K562 (cell line): ENCODE measurements around the gene DDR1. TPM values are rescaled to one million over a fixed set of nuclear protein-coding genes. Genes with fewer than 3 reads are reported as not detected.
"Not testable (repeated sequence)": the region's sequence is repeated elsewhere in the genome, so short reads cannot be mapped to it uniquely, and the experiment has no call there.

Experiments used
- ATAC-seq: fragments of 200-7000 bp; cut with Tn5 transposase; 3 replicates; pipeline ENCODE4 v1.9.1; 2020; ENCODE audit warnings: moderate library complexity
- BruUV-seq: library from RNA; stranded (reverse); fragments of 400-500 nt; replicated peaks from 2 replicates; lab custom pipeline; 2021; lab: Mats Ljungman, UMichigan
- CTCF ChIA-PET: fragments of 300-600 bp; formaldehyde crosslinking; extraction: SDS; loops from one replicate; lab custom pipeline; 2021; ENCODE audit warnings: low intra/inter-chr PET ratio; lab: Yijun Ruan, JAX
- POLR2A ChIA-PET: fragments of 300-600, 350-650 bp; sonication (Branson Sonifier 250); formaldehyde crosslinking; extraction: SDS; loops from one replicate; lab custom pipeline; 2021; ENCODE audit warnings: antibody characterized with exemption, inconsistent platforms; lab: Yijun Ruan, JAX
- DNase-seq, 4 experiments: peaks; one replicate each; pipeline versions ENCODE4 v3.0.0 to v3.0.0-alpha.2; 2011 to 2018; ENCODE audit warnings: low spot score in 3 of 4, mixed read lengths in 3 of 4; ENCODE audit errors: extremely low read depth in 1 of 4
- FAIRE-seq: peaks from 2 replicates; lab custom pipeline; 2011; peaks lifted over from hg19 to GRCh38; lab: Jason Lieb, UNC
- H2AFZ ChIP-seq: 2 replicates; pipeline ENCODE4 v1.6.0; 2011; ENCODE audit warnings: low read depth, low read length, control low read depth, inconsistent platforms
- H3K27ac ChIP-seq: fragments of 200-600 bp; 3 replicates; pipeline ENCODE4 v1.8.0; 2011; ENCODE audit warnings: low read depth, mild to moderate bottlenecking, control low read depth, inconsistent platforms, low read length, moderate library complexity, mixed read lengths; ENCODE audit errors: extremely low read depth
- H3K27me3 ChIP-seq, 2 experiments: fragments of 300-600 bp in 1 of 2; 2 replicates in 1 of 2; 3 replicates in 1 of 2; pipeline versions ENCODE4 v1.6.0 to v1.8.0; 2011; ENCODE audit warnings: inconsistent platforms in 2 of 2, low read length in 2 of 2, mild to moderate bottlenecking in 1 of 2, mixed read lengths in 1 of 2, moderate library complexity in 1 of 2; ENCODE audit not compliant: control insufficient read depth in 2 of 2, insufficient read depth in 2 of 2
- H3K36me3 ChIP-seq: fragments of 300-600 bp; 3 replicates; pipeline ENCODE4 v1.8.0; 2011; ENCODE audit warnings: mild to moderate bottlenecking, low read length, inconsistent platforms; ENCODE audit not compliant: control insufficient read depth, insufficient read depth
- H3K4me1 ChIP-seq, 2 experiments: fragments of 200-600 bp in 1 of 2; replicated peaks in 1 of 2; 2 replicates in 1 of 2; 3 replicates in 1 of 2; pipeline versions ENCODE4 v1.5.1 to v1.8.0; 2011; ENCODE audit warnings: inconsistent platforms in 2 of 2, low read length in 2 of 2, mild to moderate bottlenecking in 1 of 2, mixed read lengths in 1 of 2, moderate library complexity in 1 of 2; ENCODE audit not compliant: control insufficient read depth in 2 of 2, insufficient read depth in 2 of 2
- H3K4me2 ChIP-seq: 2 replicates; pipeline ENCODE4 v1.6.1; 2011; ENCODE audit warnings: low read length, control low read depth, inconsistent platforms, mixed read lengths; ENCODE audit not compliant: insufficient read depth
- H3K4me3 ChIP-seq: fragments of 200-600 bp; sonication (generic), shearing (Covaris generic); 2 replicates; pipeline ENCODE4 v1.5.1; 2016; ENCODE audit warnings: control low read depth, inconsistent platforms
- H3K79me2 ChIP-seq: fragments of 200-600 bp; 3 replicates; pipeline ENCODE4 v1.8.0; 2011; ENCODE audit warnings: low read length, inconsistent platforms; ENCODE audit not compliant: control insufficient read depth, insufficient read depth
- H3K9ac ChIP-seq, 2 experiments: 2 replicates each; pipeline versions ENCODE4 v1.6.0 to v1.6.1; 2011; ENCODE audit warnings: low read depth in 2 of 2, low read length in 2 of 2, control low read depth in 1 of 2, inconsistent platforms in 1 of 2, mild to moderate bottlenecking in 1 of 2, mixed read lengths in 1 of 2; ENCODE audit not compliant: insufficient read depth in 1 of 2
- H3K9me1 ChIP-seq: one replicate; pipeline ENCODE4 v1.6.0; 2011; ENCODE audit warnings: inconsistent platforms, mild to moderate bottlenecking, low read length, moderate library complexity; ENCODE audit not compliant: control insufficient read depth, insufficient read depth
- H3K9me3 ChIP-seq: replicated peaks from 2 replicates; pipeline ENCODE4 v1.5.1; 2011; ENCODE audit warnings: low read depth, low read length, inconsistent platforms; ENCODE audit not compliant: control insufficient read depth, insufficient read depth
- H4K20me1 ChIP-seq: replicated peaks from 2 replicates; pipeline ENCODE4 v1.6.1; 2011; ENCODE audit warnings: low read length, inconsistent platforms, mixed read lengths; ENCODE audit not compliant: control insufficient read depth, insufficient read depth
- CBX1 ChIP-seq: sonication (generic); IDR thresholded peaks from 2 replicates; pipeline ENCODE4 v1.6.1; 2016; ENCODE audit warnings: antibody characterized with exemption, low read depth, mild to moderate bottlenecking
- CBX3 ChIP-seq, 2 experiments: IDR thresholded peaks; 1 replicate in 1 of 2; 2 replicates in 1 of 2; pipeline ENCODE4 v1.6.1; 2012; ENCODE audit warnings: inconsistent platforms in 2 of 2, low read length in 2 of 2, borderline replicate concordance in 1 of 2, control low read depth in 1 of 2
- CBX5 ChIP-seq: IDR thresholded peaks from 2 replicates; pipeline ENCODE4 v1.6.1; 2014; ENCODE audit warnings: low read depth, borderline replicate concordance
- TRIM24 ChIP-seq, 2 experiments: fragments of 450-650 bp; IDR thresholded peaks; 2 replicates each; pipeline ENCODE4 v1.6.1; 2016
- TRIM28 ChIP-seq: fragments of 450-650 bp; IDR thresholded peaks from 2 replicates; pipeline ENCODE4 v1.6.1; 2017
- XRCC5 ChIP-seq: fragments of 200-400 bp; formaldehyde crosslinking; IDR thresholded peaks from 2 replicates; pipeline ENCODE4 v1.6.1; 2017; ENCODE audit warnings: low read depth, mild to moderate bottlenecking, low read length
- ZBTB33 ChIP-seq: sonication (generic); formaldehyde crosslinking; IDR thresholded peaks from 2 replicates; pipeline ENCODE4 v1.8.1; 2023; ENCODE audit warnings: mild to moderate bottlenecking, missing genetic modification reagents
- ZFP36 ChIP-seq: fragments of 150-350 bp; IDR thresholded peaks from 2 replicates; pipeline ENCODE4 v1.6.1; 2018; ENCODE audit warnings: low read length, low read depth; ENCODE audit not compliant: partially characterized antibody
- ZNF280A ChIP-seq: fragments of 450-650 bp; IDR thresholded peaks from 2 replicates; pipeline ENCODE4 v1.6.1; 2018; ENCODE audit warnings: mild to moderate bottlenecking, low read depth; ENCODE audit not compliant: partially characterized antibody
- WGBS: fragments of 100-300 bp; shearing (Covaris generic); methylation state at CpG from one replicate; pipeline ENCODE4 v1.1.6; 2016; ENCODE audit warnings: low coverage, mixed read lengths; ENCODE audit not compliant: insufficient coverage; ENCODE audit errors: missing lambda C conversion rate; 5-methylcytosine and 5-hydroxymethylcytosine counted together
- in situ Hi-C: fragments of 300-500 bp; cut with MboI; formaldehyde crosslinking; loops from 4 replicates; pipeline ENCODE4 v1.15.0; 2018; ENCODE audit warnings: inconsistent platforms, mixed read lengths
- intact Hi-C: fragments of 100-400 bp; cut with micrococcal nuclease; formaldehyde crosslinking; loops from 2 replicates; pipeline ENCODE4 v1.14.2; 2022
- polyA plus RNA-seq, 8 experiments: library from polyadenylated mRNA; depleted of rRNA in 4 of 8; stranded (reverse) in 5 of 8; unstranded in 3 of 8; fragments of >200 nt; fragmentation: Nextera tagmentation in 2 of 8; fragmentation: Illumina TruSeq in 1 of 8; extraction: Ambion mirVana in 2 of 8; extraction: Trizol in 1 of 8; gene quantifications; 2 replicates each; pipeline versions ENCODE4 v1.2.1 to v1.2.3, GENCODE V29; 2011 to 2014; ENCODE audit warnings: inconsistent platforms in 1 of 8, missing spikeins in 1 of 8
- total RNA-seq, 7 experiments: library from RNA; depleted of rRNA in 6 of 7; stranded (reverse); fragments of >200 nt in 6 of 7; fragmentation: Illumina TruSeq in 2 of 7; extraction: Trizol in 2 of 7; gene quantifications; 2 replicates each; pipeline versions ENCODE4 v1.2.1 to v1.2.3, GENCODE V29; 2011 to 2021; ENCODE audit warnings: low replicate concordance in 1 of 7

Gene DDR1
- total and polyA plus RNA-seq, 9 of the 15 experiments (the other 6 are each of a cell fraction or from before 2014, with no cell fraction given), result 1.4 to 44.6 (median 12.2) TPM

GRCh38 chr6:30859726-30860125, 24.6 kb upstream of the DDR1 start:
- FAIRE-seq, H3K27ac ChIP-seq, DNase-seq: not testable (repeated sequence)
- 76% methylated on average over 4 of the region's 4 CpGs for WGBS
- TF ChIP-seq TRIM28 (peak; percentile 93), ZNF280A (peak; percentile 84), XRCC5 (0 out of 2 replicates have a peak, but pooled peaks have one; percentile 31), TRIM24 (IDR thresholded peaks at IDR 0.05) (peak in 1 of 2 experiments; percentile 50; a peak in 1 of 4 replicates), ZFP36 (peak; percentile 38), ZBTB33 (CRISPR knock-in tag) (0 out of 2 replicates have a peak, but pooled peaks have one; percentile 22), CBX1 (peak; percentile 78; the same call in 1 of the 2 replicates), CBX3 (IDR thresholded peaks at IDR 0.05; ENCODE audit: borderline replicate concordance in 1 of 2, low read length in 2 of 2) (peak in 1 of 2 experiments; percentile 97; a peak in 2 of 3 replicates), CBX5 (peak; percentile 92)
- TF ChIP-seq, all 486 proteins: peak for 9; not testable (repeated sequence) for 477
- H3K79me2 ChIP-seq, H2AFZ ChIP-seq, ATAC-seq, BruUV-seq, H3K36me3 ChIP-seq, H3K9me3 ChIP-seq, H3K4me2 ChIP-seq, CTCF ChIA-PET, H3K9me1 ChIP-seq, H3K4me1 ChIP-seq, H3K4me3 ChIP-seq, H4K20me1 ChIP-seq, in situ Hi-C loops, H3K27me3 ChIP-seq, H3K9ac ChIP-seq, intact Hi-C loops: not testable (repeated sequence)
- POLR2A ChIA-PET, result interaction anchor here (0.6 kb wide), 2 partner anchors 97 to 100 kb away, joined by 3 read pairs; no protein-coding TSS in a partner anchor
